Fibroblast of mammary gland (primary cell): ENCODE results near the gene TTC21A.

Source experiments
- DNase-seq: peaks from one replicate; pipeline ENCODE4 v3.0.0-alpha.2; 2010; ENCODE audit warnings: low read depth
- H3K4me3 ChIP-seq: 2 replicates; pipeline ENCODE4 v1.5.1; 2011; ENCODE audit warnings: low read depth, mild to moderate bottlenecking, low read length, moderate library complexity; ENCODE audit not compliant: control insufficient read depth
- CTCF ChIP-seq: conservative IDR thresholded peaks from 2 replicates; pipeline ENCODE4 v1.5.1; 2011; ENCODE audit warnings: low read depth, low read length, inconsistent platforms; ENCODE audit not compliant: control insufficient read depth, insufficient read depth

Gene TTC21A

GRCh38 chr3:39136533-39137434, 29.3 kb downstream of the TTC21A start:
- no peak for DNase-seq
- no peak for TF ChIP-seq CTCF
- no peak overlapping the region for H3K4me3 ChIP-seq

- no peak for DNase-seq
- no peak for TF ChIP-seq CTCF
- no peak overlapping the region for H3K4me3 ChIP-seq
Observed at GRCh38 chr3:39137435-39137936, 30.0 kb downstream of the TTC21A start.

GRCh38 chr3:39137991-39138803, 30.7 kb downstream of the TTC21A start:
- no peak overlapping the region for H3K4me3 ChIP-seq
- DNase-seq = no peak
- TF ChIP-seq CTCF = no peak

GRCh38 chr3:39138804-39139415, 31.4 kb downstream of the TTC21A start:
- DNase-seq = no peak
- no peak overlapping the region for H3K4me3 ChIP-seq
- no peak for TF ChIP-seq CTCF

GRCh38 chr3:39139442-39139841, 32.0 kb downstream of the TTC21A start:
- TF ChIP-seq CTCF = no peak
- no peak for DNase-seq

GRCh38 chr3:39140341-39140971, 33.0 kb downstream of the TTC21A start:
- TF ChIP-seq CTCF = no peak
- no peak for DNase-seq
- no peak overlapping the region for H3K4me3 ChIP-seq

More at GRCh38 chr3:39139442-39139841, 32.0 kb downstream of the TTC21A start:
- no peak overlapping the region for H3K4me3 ChIP-seq
